ENCODE data around the gene JARID2.
A peak's percentile ranks its signal among the peaks of the same experiment; 100 is the strongest.
"Not testable (repeated sequence)": the region's sequence is repeated elsewhere in the genome, so short reads cannot be mapped to it uniquely, and the experiment has no call there.

JARID2 gene

GRCh38 chr6:15316754-15317153 lies 70.9 kb downstream of the JARID2 start:
- no peak for DNase-seq

- DNase-seq: no peak
These were observed 71.4 kb downstream of the JARID2 start for GRCh38 chr6:15317251-15317650.

- no peak for DNase-seq
These were observed 72.3 kb downstream of the JARID2 start for GRCh38 chr6:15317934-15318902.

- DNase-seq: no peak
These were observed 73.8 kb downstream of the JARID2 start for GRCh38 chr6:15319677-15320076.

- no peak for DNase-seq
These were observed 74.8 kb downstream of the JARID2 start for GRCh38 chr6:15320693-15321092.

- DNase-seq: no peak
These were observed 76.3 kb downstream of the JARID2 start for GRCh38 chr6:15322184-15322583.

GRCh38 chr6:15322781-15323536 lies 77.1 kb downstream of the JARID2 start:
- no peak for DNase-seq

- not testable (repeated sequence) for DNase-seq
These were observed 77.7 kb downstream of the JARID2 start for GRCh38 chr6:15323611-15324010.

- no peak for DNase-seq
These were observed 78.6 kb downstream of the JARID2 start for GRCh38 chr6:15324427-15324985.

GRCh38 chr6:15325540-15325955 lies 79.7 kb downstream of the JARID2 start:
- DNase-seq: no peak

- no peak for DNase-seq
These were observed 80.3 kb downstream of the JARID2 start for GRCh38 chr6:15326067-15326614.

GRCh38 chr6:15327271-15327670 lies 81.4 kb downstream of the JARID2 start:
- DNase-seq: peak; percentile 16

- no peak for DNase-seq
These were observed 83.4 kb downstream of the JARID2 start for GRCh38 chr6:15329197-15329671.

GRCh38 chr6:15330174-15330944 lies 84.5 kb downstream of the JARID2 start:
- no peak for DNase-seq

- no peak for DNase-seq
These were observed 85.3 kb downstream of the JARID2 start for GRCh38 chr6:15331143-15331542.

GRCh38 chr6:15331629-15332251 lies 85.9 kb downstream of the JARID2 start:
- no peak for DNase-seq

GRCh38 chr6:15332446-15332845 lies 86.6 kb downstream of the JARID2 start:
- no peak for DNase-seq

GRCh38 chr6:15335385-15335784 lies 89.5 kb downstream of the JARID2 start:
- no peak for DNase-seq

- DNase-seq: no peak
These were observed 90.0 kb downstream of the JARID2 start for GRCh38 chr6:15335916-15336315.

GRCh38 chr6:15336900-15337560 lies 91.2 kb downstream of the JARID2 start:
- no peak for DNase-seq

GRCh38 chr6:15337582-15337981 lies 91.7 kb downstream of the JARID2 start:
- DNase-seq: no peak

All from stimulated activated naive CD4-positive, alpha-beta T cell treated with Interleukin-2 at 50 U/mL for 16 hours (primary cell).